GM10266 (cell line): ENCODE data around the gene FHIT.

ENCODE experiments used
- DNase-seq: peaks from one replicate; pipeline ENCODE4 v3.0.0; 2012; ENCODE audit errors: extremely low spot score
- TF ChIP-seq, protein P1 (sequence below): IDR thresholded peaks from 2 replicates; pipeline ENCODE4 v1.5.1; 2012; ENCODE audit warnings: mild to moderate bottlenecking, low read depth; ENCODE audit not compliant: control insufficient read depth, insufficient read depth; ENCODE audit errors: missing control alignments

FHIT gene

DNA sequence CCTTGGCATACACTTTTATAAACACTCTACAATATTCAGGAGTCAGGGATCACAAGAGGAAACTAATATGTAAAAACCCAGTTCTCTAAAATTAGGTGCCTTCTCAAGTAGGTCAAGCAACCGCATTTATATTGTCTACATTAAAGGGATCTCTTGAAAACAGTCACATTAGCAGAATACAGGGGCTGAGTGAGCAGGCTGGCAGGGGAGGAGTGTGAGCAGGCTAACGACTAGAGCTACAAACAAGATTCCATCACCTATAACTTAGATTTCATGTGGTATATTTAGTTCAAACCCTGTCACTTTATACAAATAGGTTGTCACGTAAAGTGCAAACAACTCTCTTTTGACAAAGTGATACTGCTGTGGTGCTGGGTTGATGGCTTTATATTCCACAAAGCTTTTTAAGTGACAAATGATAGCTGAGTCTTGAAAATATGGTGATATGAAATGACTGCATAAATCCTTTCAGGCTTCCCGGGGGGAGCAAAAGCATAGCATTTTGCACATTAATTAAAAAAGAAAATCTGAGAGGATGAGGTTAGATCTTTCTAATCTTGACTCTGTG is 937.9 kb downstream of the FHIT start:
- TF ChIP-seq, protein P1, sequence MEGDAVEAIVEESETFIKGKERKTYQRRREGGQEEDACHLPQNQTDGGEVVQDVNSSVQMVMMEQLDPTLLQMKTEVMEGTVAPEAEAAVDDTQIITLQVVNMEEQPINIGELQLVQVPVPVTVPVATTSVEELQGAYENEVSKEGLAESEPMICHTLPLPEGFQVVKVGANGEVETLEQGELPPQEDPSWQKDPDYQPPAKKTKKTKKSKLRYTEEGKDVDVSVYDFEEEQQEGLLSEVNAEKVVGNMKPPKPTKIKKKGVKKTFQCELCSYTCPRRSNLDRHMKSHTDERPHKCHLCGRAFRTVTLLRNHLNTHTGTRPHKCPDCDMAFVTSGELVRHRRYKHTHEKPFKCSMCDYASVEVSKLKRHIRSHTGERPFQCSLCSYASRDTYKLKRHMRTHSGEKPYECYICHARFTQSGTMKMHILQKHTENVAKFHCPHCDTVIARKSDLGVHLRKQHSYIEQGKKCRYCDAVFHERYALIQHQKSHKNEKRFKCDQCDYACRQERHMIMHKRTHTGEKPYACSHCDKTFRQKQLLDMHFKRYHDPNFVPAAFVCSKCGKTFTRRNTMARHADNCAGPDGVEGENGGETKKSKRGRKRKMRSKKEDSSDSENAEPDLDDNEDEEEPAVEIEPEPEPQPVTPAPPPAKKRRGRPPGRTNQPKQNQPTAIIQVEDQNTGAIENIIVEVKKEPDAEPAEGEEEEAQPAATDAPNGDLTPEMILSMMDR = no peak
- no peak for DNase-seq

DNA sequence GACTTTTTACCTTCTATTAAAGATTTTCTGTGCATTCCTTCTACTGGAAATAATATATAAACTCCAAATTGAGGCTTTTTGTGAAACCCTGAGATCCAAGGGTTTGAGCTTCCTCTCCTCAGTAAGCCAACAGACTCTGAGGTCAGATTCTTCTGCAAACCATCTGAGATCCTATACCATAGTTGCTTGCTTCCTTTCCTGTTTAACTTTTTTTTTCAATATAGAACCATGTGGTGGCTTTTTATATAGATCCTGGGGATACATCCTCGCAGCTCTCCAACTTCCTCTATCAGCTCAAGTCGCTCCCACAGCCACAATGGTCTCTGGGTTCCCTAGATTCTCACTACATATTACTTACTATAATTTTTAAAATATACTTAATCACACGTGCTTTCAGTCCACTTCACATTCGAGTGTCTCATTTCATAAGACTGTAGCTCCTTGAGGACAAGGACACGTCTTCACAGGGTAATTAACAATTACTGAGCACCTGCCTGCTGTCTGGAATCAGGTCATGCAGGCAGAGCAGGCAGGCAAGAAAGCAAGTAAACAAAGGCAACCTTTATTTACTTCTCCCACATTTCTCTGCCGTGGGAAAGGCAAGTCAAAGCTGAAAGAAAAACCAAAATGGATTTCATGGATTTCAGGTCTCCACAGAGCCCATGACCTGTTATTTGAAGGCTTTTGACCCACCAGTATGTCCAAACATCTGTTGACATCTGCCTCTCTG is 941.5 kb downstream of the FHIT start:
- TF ChIP-seq, protein P1 = no peak
- DNase-seq = no peak

DNA sequence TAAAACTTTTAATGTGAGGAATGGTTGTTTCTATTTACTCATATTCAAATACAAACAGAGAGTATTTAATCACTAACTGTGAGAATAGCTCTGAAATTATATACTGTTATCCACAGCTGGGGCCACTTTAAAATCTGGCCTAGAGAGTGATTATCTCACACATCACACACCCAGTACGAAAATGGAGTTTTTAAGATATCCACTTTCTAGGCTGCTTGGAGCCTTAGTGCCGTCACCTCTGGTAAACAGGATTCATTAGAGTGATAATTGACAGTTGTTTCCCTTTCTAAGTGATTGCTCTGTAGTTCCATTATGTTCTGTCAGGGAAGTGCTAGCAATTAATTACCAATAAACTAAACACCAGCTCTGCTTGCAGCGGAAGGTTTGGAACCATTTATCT is 942.4 kb downstream of the FHIT start:
- TF ChIP-seq, protein P1 = no peak
- no peak for DNase-seq

DNA sequence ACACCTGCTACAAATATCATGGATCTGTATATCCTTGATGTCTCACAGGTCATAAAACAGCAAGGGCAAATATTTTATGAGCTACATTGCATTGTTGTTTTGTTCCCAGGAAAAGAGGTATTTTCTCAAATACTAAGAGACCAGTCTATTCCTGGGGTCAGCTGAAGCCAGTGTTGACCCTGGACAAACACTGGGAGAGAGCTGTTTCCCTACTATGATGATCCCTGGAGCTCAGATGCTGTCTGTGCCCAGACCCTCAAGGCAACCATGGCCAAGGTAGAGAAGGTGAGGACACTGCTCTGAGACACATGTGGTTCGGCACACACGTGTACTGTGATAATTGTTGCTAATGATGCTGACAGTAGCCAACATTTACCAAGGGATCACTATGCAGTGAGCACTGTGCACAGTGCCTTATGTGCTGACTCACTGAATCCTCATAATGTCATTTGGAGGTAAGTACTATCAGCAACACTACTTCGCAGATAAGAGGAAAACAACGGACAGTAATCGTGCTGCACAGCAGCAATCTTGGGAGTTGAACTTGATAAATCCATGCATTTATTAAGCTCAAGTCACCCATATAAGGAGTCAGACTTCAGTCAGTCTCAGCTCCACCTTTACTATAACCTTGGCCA is 943.6 kb downstream of the FHIT start:
- no peak for DNase-seq
- TF ChIP-seq, protein P1 = no peak

DNA sequence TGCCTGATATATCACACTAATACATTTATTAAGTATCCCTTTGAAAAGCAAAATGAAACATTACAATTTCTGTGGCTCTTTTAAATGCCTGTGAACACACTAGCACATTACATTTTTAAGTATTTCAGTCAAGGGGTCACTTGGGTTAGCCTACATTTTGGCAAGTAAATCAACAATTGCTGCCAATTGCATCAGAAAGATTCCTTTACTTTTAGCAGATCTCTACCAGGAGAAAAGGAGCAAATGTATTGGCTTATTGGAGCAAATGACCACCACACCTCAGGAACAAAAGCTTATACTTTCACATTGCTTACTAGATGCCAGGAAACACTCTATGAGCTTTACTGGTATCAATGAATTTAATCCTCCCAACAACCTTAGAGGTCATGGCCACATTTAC is 947.1 kb downstream of the FHIT start:
- DNase-seq = no peak
- TF ChIP-seq, protein P1 = no peak

DNA sequence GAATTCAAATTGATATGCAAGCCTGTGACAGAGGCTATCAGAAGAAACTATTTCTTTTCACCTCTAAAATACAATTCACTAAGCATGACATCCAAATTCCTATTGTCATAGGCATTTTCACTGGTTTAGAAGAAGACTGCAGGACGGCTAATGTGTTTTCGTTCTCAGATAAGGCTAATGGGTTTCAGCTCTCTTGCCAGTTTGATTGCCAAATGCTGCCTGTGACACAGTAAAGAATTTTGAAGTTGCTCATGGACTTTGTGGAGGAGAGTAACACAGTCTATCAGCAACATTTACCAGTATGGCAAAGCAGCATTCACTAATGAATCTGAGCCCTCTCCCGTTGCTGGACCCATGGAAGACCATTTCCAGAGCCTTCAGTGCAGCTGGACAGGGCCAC is 948.1 kb downstream of the FHIT start:
- TF ChIP-seq, protein P1 = no peak
- no peak for DNase-seq

DNA sequence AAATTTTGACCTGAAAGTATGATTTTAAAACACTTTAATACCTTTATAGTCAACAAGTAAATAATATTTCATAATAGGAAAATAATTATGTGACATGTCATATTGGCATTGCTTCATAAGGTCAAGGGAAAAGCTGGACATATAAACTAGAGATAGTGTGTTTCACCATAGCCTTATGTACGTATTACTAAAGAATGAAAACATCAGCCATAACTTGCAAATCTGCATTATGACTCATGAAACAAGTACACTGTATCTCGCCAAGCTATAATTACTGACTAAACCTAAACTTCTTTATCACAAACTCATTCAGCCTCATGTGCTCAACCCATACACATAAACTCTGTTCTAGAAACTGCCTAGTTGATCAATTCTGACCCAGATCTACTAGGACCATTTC is 950.1 kb downstream of the FHIT start:
- no peak for DNase-seq
- TF ChIP-seq, protein P1 = no peak
